H9 (cell line): ENCODE data around the gene HTRA1. TPM values are rescaled to one million over a fixed set of nuclear protein-coding genes. Genes with fewer than 3 reads are reported as not detected.

Experiments
- DNase-seq: peaks from one replicate; pipeline ENCODE4 v3.0.0-alpha.2; 2017
- H2AFZ ChIP-seq: one replicate; pipeline ENCODE4 v1.6.1; 2013; ENCODE audit warnings: mild to moderate bottlenecking, low read length, control low read depth, moderate library complexity
- H2AK5ac ChIP-seq: 2 replicates; pipeline ENCODE4 v1.6.1; 2013; ENCODE audit warnings: low read length, control low read depth, mixed read lengths; ENCODE audit not compliant: insufficient read length
- H2BK120ac ChIP-seq: one replicate; pipeline ENCODE4 v1.6.1; 2013; ENCODE audit warnings: low read depth, mild to moderate bottlenecking, low read length, control low read depth, inconsistent platforms; ENCODE audit not compliant: poor library complexity, severe bottlenecking
- H2BK12ac ChIP-seq: 2 replicates; pipeline ENCODE4 v1.6.1; 2013; ENCODE audit warnings: low read length, control low read depth, mixed read lengths, low read depth; ENCODE audit not compliant: insufficient read length
- H2BK15ac ChIP-seq: 2 replicates; pipeline ENCODE4 v1.6.1; 2013; ENCODE audit warnings: low read depth, low read length, control low read depth
- H2BK20ac ChIP-seq: one replicate; pipeline ENCODE4 v1.6.1; 2013; ENCODE audit warnings: low read depth, mild to moderate bottlenecking, low read length, control low read depth, inconsistent platforms; ENCODE audit not compliant: poor library complexity, severe bottlenecking
- H2BK5ac ChIP-seq: 2 replicates; pipeline ENCODE4 v1.6.1; 2013; ENCODE audit warnings: low read length, control low read depth, mixed read lengths; ENCODE audit not compliant: insufficient read length
- H3K14ac ChIP-seq: 2 replicates; pipeline ENCODE4 v1.6.1; 2013; ENCODE audit warnings: low read length, control low read depth; ENCODE audit not compliant: insufficient read depth
- H3K18ac ChIP-seq: 2 replicates; pipeline ENCODE4 v1.6.1; 2013; ENCODE audit warnings: low read depth, mild to moderate bottlenecking, mixed read lengths, low read length, control low read depth; ENCODE audit not compliant: insufficient read length
- H3K23ac ChIP-seq: 2 replicates; pipeline ENCODE4 v1.6.1; 2013; ENCODE audit warnings: low read length, control low read depth, mixed read lengths, low read depth; ENCODE audit not compliant: insufficient read length
- H3K23me2 ChIP-seq: 2 replicates; pipeline ENCODE4 v1.6.1; 2013; ENCODE audit warnings: low read depth, mild to moderate bottlenecking, mixed read lengths, low read length, control low read depth; ENCODE audit not compliant: insufficient read length, poor library complexity, severe bottlenecking
- H3K27ac ChIP-seq: 2 replicates; pipeline ENCODE4 v1.5.1; 2013; ENCODE audit warnings: low read length, control low read depth, mixed read lengths, low read depth; ENCODE audit not compliant: insufficient read length
- H3K27me3 ChIP-seq: 2 replicates; pipeline ENCODE4 v1.6.1; 2013; ENCODE audit warnings: low read length, control low read depth, inconsistent platforms; ENCODE audit not compliant: insufficient read depth
- H3K4ac ChIP-seq: 2 replicates; pipeline ENCODE4 v1.6.1; 2013; ENCODE audit warnings: low read depth, mild to moderate bottlenecking, control low read depth, inconsistent platforms, low read length, moderate library complexity
- H3K4me1 ChIP-seq: 2 replicates; pipeline ENCODE4 v1.6.1; 2013; ENCODE audit warnings: low read length, control low read depth, inconsistent platforms; ENCODE audit not compliant: insufficient read depth
- H3K4me2 ChIP-seq: 2 replicates; pipeline ENCODE4 v1.6.1; 2013; ENCODE audit warnings: low read length, control low read depth, mixed read lengths; ENCODE audit not compliant: insufficient read length, insufficient read depth
- H3K56ac ChIP-seq: 2 replicates; pipeline ENCODE4 v1.6.1; 2013; ENCODE audit warnings: low read depth, mild to moderate bottlenecking, mixed read lengths, low read length, control low read depth; ENCODE audit not compliant: insufficient read length
- H3K79me1 ChIP-seq: 2 replicates; pipeline ENCODE4 v1.6.1; 2013; ENCODE audit warnings: low read depth, mild to moderate bottlenecking, moderate library complexity, low read length, control low read depth, inconsistent platforms; ENCODE audit not compliant: insufficient read depth, poor library complexity, severe bottlenecking
- H3K79me2 ChIP-seq: 2 replicates; pipeline ENCODE4 v1.6.1; 2013; ENCODE audit warnings: low read length, control low read depth, inconsistent platforms; ENCODE audit not compliant: insufficient read depth
- H3K9ac ChIP-seq: 2 replicates; pipeline ENCODE4 v1.6.1; 2013; ENCODE audit warnings: low read length, control low read depth, mixed read lengths; ENCODE audit not compliant: insufficient read length; ENCODE audit errors: extremely low read depth
- H3K9me3 ChIP-seq: one replicate; pipeline ENCODE4 v1.6.1; 2013; ENCODE audit warnings: low read depth, low read length, inconsistent platforms; ENCODE audit not compliant: control insufficient read depth
- H3T11ph ChIP-seq: one replicate; pipeline ENCODE4 v1.6.1; 2013; ENCODE audit warnings: mild to moderate bottlenecking, low read length, control low read depth, inconsistent platforms
- H4K20me1 ChIP-seq: one replicate; pipeline ENCODE4 v1.6.1; 2013; ENCODE audit not compliant: control insufficient read depth, insufficient read length, insufficient read depth
- H4K5ac ChIP-seq: 2 replicates; pipeline ENCODE4 v1.6.1; 2013; ENCODE audit warnings: low read depth, mild to moderate bottlenecking, mixed read lengths, low read length, control low read depth; ENCODE audit not compliant: insufficient read length
- H4K8ac ChIP-seq: replicated peaks from 2 replicates; pipeline ENCODE4 v1.6.1; 2013; ENCODE audit warnings: low read length, control low read depth, mixed read lengths, low read depth; ENCODE audit not compliant: insufficient read length
- H4K91ac ChIP-seq: 2 replicates; pipeline ENCODE4 v1.6.1; 2013; ENCODE audit warnings: low read depth, mild to moderate bottlenecking, moderate library complexity, mixed read lengths, low read length, control low read depth; ENCODE audit not compliant: insufficient read length
- H3K27ac Mint-ChIP-seq, 3 experiments: 2 replicates in 2 of 3; 3 replicates in 1 of 3; pipeline ENCODE4 v1.8.0; 2020 to 2021; ENCODE audit warnings: mixed read lengths in 3 of 3, mild to moderate bottlenecking in 1 of 3, moderate library complexity in 1 of 3
- H3K27me3 Mint-ChIP-seq: 2 replicates; pipeline ENCODE4 v1.8.0; 2021; ENCODE audit warnings: low read depth, mild to moderate bottlenecking, moderate library complexity, mixed read lengths
- H3K36me3 Mint-ChIP-seq, 3 experiments: 2 replicates in 2 of 3; 3 replicates in 1 of 3; pipeline ENCODE4 v1.8.0; 2020 to 2021; ENCODE audit warnings: low read depth in 3 of 3, mixed read lengths in 3 of 3; ENCODE audit not compliant: insufficient read depth in 1 of 3
- H3K4me1 Mint-ChIP-seq, 2 experiments: 2 replicates each; pipeline ENCODE4 v1.8.0; 2020; ENCODE audit warnings: mixed read lengths in 2 of 2
- H3K4me3 Mint-ChIP-seq, 2 experiments: 2 replicates in 1 of 2; 3 replicates in 1 of 2; pipeline ENCODE4 v1.8.0; 2020 to 2021; ENCODE audit warnings: mild to moderate bottlenecking in 2 of 2, mixed read lengths in 2 of 2, moderate library complexity in 1 of 2
- H3K9me3 Mint-ChIP-seq, 2 experiments: 2 replicates in 1 of 2; 3 replicates in 1 of 2; pipeline ENCODE4 v1.8.0; 2020; ENCODE audit warnings: mild to moderate bottlenecking in 2 of 2, mixed read lengths in 2 of 2, moderate library complexity in 1 of 2
- CTCF ChIP-seq: fragments of 200-600 bp; sonication (generic); conservative IDR thresholded peaks from 3 replicates; pipeline ENCODE4 v1.8.0; 2021; ENCODE audit warnings: antibody characterized with exemption, mild to moderate bottlenecking
- WGBS: extraction: QIAGEN DNeasy Blood & Tissue Kit; methylation state at CpG from one replicate; pipeline ENCODE4 v1.1.7; 2013; ENCODE audit warnings: missing lambda C conversion rate, low lambda C conversion rate, mixed read lengths; ENCODE audit not compliant: insufficient read length; ENCODE audit errors: extremely low coverage; 5-methylcytosine and 5-hydroxymethylcytosine counted together
- total RNA-seq: library from RNA; stranded (reverse); gene quantifications from 2 replicates; pipeline ENCODE4 v1.2.1, GENCODE V29; 2021

Gene HTRA1
- total RNA-seq, 1 experiment from 2014 or later, result 11.1 TPM

GRCh38 chr10:122500194-122500593 lies 38.8 kb downstream of the HTRA1 start:
- H3K27me3 Mint-ChIP-seq, result peaks cover 2% of the 10 kb centered on the region; the same call in 1 of the 2 replicates
- no CpG with 5 or more reads among the region's 5 CpGs for WGBS

More at GRCh38 chr10:122500194-122500593, 38.8 kb downstream of the HTRA1 start:
- Histone ChIP-seq H4K20me1 (no peaks in the 10 kb centered on the region), H4K91ac (no peak overlapping the region), H3K27me3 (no peaks in the 10 kb centered on the region), H3T11ph (no peak overlapping the region), H3K9me3 (no peaks in the 10 kb centered on the region), H3K18ac (no peak overlapping the region), H3K4ac (no peak overlapping the region), H2BK12ac (no peak overlapping the region), H3K79me2 (no peaks in the 10 kb centered on the region), H3K56ac (no peak overlapping the region), H3K4me2 (no peak overlapping the region), H2AK5ac (no peak overlapping the region), H3K79me1 (no peaks in the 10 kb centered on the region), H3K9ac (no peak overlapping the region), H4K8ac (no peak overlapping the region), H3K4me1 (no peaks in the 10 kb centered on the region), H2BK5ac (no peak overlapping the region), H3K14ac (no peak overlapping the region), H3K23me2 (no peaks in the 10 kb centered on the region), H3K23ac (no peak overlapping the region), H4K5ac (no peak overlapping the region), H2BK120ac (no peak overlapping the region), H2BK15ac (no peak overlapping the region), H2BK20ac (no peak overlapping the region), H3K27ac (no peak overlapping the region), H2AFZ (no peak overlapping the region)
- Mint-ChIP-seq H3K27ac (no peak overlapping the region), H3K9me3 (no peaks in the 10 kb centered on the region), H3K4me1 (peaks cover 1 to 3% of the 10 kb centered on the region in 2 experiments; a peak in 3 of 4 replicates), H3K4me3 (no peak overlapping the region), H3K36me3 (peaks cover 0 to 1% (median 0%) of the 10 kb centered on the region in 3 experiments; a peak in 1 of 7 replicates)
- TF ChIP-seq CTCF, result no peak
- no peak for DNase-seq
